HG02571 (cell line): Measurements from ENCODE around the gene B3GALNT1.
"Not testable (repeated sequence)": the region's sequence is repeated elsewhere in the genome, so short reads cannot be mapped to it uniquely, and the experiment has no call there.

Experiments
- ATAC-seq: cut with Tn5 transposase; IDR thresholded peaks from one replicate; pipeline ENCODE4 v1.9.1; 2021; ENCODE audit warnings: mild to moderate bottlenecking, moderate library complexity; ENCODE audit not compliant: unreplicated experiment

Gene B3GALNT1

GRCh38 chr3:161081633-161082032 lies 23.5 kb downstream of the B3GALNT1 start:
- ATAC-seq = peak; percentile 82

DNA sequence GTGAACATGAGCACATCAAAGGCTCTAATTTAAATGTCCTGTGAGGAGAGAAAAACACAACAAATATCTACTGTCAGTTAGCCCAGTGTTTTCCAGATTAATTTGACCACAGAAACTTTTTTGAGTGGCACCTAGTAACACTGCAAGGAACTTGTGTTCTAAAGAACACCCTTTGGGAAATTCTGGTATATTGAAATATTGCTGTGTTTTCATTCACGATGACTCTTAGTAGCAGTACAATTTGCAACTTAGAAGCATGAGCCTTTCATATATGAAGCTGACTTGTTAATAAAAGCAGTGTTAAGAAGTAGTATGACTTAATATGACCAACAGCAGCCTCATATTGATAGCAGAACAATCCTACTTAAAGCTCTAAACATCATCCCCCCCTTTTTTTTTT lies 32.0 kb downstream of the B3GALNT1 start:
- no peak for ATAC-seq

DNA sequence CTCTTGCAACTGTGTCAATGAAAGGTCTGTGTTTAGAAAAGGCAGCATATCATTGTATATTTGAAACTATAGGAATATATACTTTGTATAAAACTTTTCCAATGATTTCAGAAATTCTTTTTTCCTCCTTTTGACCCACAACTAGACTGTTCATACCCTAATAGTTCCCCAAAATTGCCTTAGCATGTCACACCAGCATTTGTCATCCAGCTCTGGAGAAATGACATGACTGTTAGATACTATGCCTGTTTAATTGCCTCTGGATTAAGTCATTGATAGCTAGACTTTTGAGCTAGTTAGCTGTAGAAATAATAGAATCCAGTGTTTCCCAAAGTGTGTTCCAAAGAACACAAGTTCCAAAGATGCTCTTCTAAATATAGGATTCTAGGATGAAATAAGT lies 32.4 kb downstream of the B3GALNT1 start:
- ATAC-seq = no peak

DNA sequence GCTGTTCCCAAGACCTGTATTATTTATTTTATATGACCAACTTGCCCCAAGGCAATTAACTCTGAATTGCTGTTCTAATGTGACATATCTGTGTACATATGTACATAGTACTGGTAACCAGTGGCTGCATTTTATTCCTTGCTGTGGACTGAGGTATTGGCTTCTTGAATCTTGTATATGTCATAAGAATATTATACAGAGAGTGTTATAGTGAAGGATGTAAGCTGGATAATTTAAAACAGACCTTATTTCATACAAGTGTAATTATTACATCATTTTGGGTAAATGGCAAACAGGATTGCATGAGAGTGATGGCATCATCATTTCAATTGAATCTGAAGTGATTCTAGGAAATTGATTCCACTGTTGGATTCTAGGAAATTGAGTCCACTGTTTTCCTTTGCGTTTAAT lies 32.9 kb downstream of the B3GALNT1 start:
- ATAC-seq = no peak

DNA sequence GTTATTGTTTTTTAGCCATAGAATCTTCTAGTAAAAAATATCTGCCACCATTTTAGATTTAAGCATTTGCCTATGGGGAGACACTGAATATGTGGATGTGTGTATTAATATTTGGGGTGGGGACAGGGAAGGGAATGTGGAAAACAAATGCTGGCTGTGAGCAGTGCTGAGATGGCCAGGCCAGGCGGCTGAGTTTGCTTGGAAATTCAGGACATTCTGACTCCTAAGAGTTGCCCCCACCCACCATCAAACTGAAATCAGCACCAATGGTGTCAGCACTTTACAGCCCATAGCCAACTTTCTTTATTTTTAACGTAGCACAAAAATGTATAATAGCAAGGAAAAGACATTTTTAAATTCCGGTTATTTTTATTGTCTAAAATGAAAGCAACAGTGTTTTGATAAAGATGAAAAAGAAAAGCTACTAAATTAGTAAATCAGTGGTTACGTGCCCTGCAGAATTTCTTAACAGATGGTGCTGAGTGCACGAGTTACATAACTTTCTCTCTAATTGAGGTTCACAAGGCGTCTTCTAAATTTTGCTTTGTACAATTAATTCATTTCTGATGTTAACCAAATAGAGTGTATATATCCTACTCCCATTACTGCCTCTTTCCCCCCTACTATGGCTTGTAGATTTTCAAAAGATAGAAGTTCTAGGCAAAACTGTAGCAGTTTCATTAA lies 34.0 kb downstream of the B3GALNT1 start:
- ATAC-seq = no peak

DNA sequence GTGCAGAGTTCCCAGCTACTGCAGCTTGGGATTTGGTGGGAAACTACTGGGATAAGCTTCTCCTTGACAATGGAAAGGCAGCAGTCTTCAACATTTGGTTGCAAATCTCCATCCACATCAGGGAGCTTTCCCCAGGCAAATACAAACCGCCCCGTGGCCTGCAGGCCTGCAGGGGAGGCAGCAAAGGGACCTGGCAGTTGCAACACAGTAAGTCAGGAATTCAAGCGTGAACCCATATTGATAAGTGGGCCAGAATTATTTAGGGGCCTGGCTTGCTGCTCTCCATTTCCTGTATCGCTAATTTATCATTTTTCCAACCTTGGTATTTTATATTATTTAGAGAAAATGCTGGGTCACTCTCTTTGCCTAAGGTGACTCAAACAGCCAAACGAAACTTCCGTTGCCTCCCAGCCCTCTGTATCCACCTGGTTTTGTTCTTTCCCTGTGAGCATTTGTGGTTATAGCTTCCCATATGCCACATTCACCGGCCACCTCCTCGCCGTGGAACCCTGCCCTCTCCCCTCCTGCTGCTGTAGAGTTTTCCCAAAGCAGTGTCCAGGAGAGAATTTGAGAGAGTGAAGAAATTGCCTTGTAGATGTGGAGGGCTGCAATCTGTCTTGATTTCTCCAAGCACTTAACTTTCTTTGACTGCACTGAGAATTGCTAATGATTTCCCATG lies 34.8 kb downstream of the B3GALNT1 start:
- ATAC-seq = no peak

- ATAC-seq = peak; percentile 92
Measured at GRCh38 chr3:161069511-161070251, 35.5 kb downstream of the B3GALNT1 start.

GRCh38 chr3:161067335-161067734 lies 37.8 kb downstream of the B3GALNT1 start:
- no peak for ATAC-seq

- no peak for ATAC-seq
Measured at GRCh38 chr3:161066930-161067329, 38.2 kb downstream of the B3GALNT1 start.

DNA sequence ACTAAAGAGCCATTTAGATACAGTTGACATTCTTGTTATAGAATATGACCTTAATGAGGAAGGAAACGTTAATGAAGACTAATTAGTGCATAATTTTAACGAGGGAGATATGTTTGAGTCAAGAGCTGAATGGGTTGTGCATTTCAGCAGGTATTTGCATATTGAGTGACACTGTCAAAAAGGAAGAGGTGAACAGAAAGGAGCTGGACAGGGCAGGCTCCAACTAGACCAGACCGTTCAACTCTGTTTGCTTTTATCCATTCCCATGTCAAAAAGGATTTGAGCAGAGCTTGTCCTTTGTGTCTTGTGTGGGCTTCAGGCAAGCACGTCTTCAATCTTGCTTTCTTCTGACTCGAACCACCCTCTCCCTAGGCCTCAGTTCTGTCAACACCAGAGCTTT lies 40.7 kb downstream of the B3GALNT1 start:
- no peak for ATAC-seq

DNA sequence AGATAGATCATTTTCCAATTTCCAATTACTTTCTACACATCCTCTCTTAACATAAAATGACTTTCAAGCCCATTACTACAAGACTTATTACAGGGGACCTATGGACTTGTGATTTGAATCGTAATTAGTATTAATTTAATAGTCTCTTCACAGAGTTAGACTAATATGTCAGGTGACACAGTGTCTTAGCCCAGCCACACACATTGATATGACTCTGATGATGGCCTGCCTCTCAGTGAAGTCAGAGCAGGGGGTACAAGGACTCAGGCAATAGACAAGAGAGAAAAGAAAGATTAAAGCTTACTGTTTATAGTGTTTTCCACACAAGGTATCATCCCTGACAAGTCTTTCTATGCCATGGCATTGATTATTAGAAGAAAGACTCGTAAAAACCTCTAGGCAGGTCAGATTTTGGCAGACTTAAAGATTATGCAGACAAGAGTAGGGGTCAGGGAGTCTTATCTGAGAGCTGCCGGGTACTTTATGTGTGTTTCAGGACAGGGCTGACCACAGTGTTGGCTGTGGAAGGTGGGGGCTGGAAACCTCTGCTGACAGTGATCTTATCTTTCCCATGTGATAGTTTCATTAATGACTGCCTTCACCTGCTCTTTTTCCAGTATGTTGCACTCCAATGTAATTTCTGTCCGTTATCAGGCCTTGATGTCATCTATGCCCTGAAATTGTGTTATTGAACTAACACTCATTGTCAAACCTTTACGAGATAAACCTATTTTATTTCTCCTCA lies 50.1 kb downstream of the B3GALNT1 start:
- no peak for ATAC-seq

- ATAC-seq = no peak
Measured at GRCh38 chr3:161051856-161052255, 53.3 kb downstream of the B3GALNT1 start.

DNA sequence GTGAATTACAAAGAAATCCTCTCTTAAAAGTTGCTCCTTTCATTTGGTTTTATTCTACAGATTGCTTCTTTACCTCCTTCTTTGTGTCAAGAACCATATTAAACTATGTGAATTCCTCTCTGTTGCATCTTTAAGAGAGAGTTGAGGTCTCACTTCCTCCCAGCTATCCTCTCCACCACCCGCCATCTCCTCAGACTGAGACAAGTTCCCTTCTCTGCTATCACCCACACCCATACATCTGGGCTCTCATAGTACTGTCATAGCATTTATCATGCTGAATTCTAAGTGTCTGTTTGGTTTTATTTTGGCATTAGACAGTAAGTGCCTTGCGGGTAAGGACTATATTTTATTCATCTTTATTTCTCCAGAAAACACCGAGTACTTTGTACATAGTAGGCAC lies 54.2 kb downstream of the B3GALNT1 start:
- ATAC-seq = no peak

- ATAC-seq = no peak
Measured at GRCh38 chr3:161049683-161050248, 55.4 kb downstream of the B3GALNT1 start.

GRCh38 chr3:161043336-161044035 lies 61.7 kb downstream of the B3GALNT1 start:
- ATAC-seq = peak; percentile 79

GRCh38 chr3:161042023-161042501 lies 63.1 kb downstream of the B3GALNT1 start:
- no peak for ATAC-seq

GRCh38 chr3:161038725-161039124 lies 66.4 kb downstream of the B3GALNT1 start:
- no peak for ATAC-seq

DNA sequence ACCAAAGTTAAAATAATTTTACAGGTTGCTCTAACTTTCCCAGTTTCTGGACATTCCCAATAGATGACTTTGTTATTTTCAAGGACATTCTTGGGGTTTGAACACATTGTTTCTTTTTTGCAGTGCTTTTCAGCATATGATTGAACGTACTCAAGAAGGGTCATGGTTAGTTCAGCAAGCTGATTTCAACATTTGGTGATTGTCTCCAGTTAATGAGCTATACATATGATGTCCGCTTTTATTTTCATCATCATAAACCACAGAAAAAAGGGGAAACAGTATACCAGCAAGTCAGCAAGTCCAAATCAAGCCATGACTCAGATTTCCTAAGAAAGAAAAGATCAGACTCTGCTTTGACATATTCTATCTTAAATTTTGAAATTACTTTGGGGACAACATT lies 69.4 kb downstream of the B3GALNT1 start:
- ATAC-seq = no peak

DNA sequence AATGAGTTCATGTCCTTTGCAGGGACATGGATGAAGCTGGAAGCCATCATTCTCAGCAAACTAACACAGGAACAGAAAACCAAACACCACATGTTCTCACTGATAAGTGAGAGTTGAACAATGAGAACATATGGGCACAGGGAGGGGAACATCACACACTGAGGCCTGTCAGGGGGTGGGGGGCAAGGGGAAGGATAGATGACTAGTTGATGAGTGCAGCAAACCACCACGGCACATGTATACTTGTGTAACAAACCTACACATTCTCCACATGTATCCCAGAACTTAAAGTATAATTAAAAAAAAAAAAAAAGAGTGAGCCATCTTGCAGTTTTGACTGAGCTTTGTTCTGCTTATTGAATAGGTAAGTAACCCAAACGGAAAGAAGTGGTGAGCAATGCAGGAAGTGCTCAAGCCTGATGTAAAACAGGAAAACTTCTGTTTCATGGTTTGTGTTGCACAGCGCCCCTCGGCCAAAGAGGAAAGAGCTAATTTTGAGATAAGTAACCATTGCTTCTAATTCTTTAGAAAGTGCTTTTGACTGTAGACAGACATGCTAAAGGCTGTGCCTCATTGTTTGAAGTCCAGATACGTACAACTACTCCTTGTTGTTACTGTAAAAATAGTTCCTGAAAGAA lies 70.1 kb downstream of the B3GALNT1 start:
- not testable (repeated sequence) for ATAC-seq
